BLaER1 treated with 17β-estradiol and CSF1 and Interleukin-3, amounts not matched to agents 10 nM and 100 nM (cell line): Measurements from ENCODE around the gene MIGA2.

Experiments
- H3K27ac ChIP-seq, 11 experiments: shearing (Covaris generic); formaldehyde crosslinking; 2 replicates each; pipeline ENCODE4 v1.8.1; 2022
- H3K27me3 ChIP-seq, 11 experiments: shearing (Covaris generic); formaldehyde crosslinking; 2 replicates each; pipeline ENCODE4 v1.8.1; 2022
- H3K36me3 ChIP-seq, 11 experiments: shearing (Covaris generic); formaldehyde crosslinking; 2 replicates each; pipeline ENCODE4 v1.8.1; 2022
- H3K4me1 ChIP-seq, 10 experiments: shearing (Covaris generic); formaldehyde crosslinking; 2 replicates each; pipeline ENCODE4 v1.8.1; 2022
- H3K4me2 ChIP-seq, 11 experiments: shearing (Covaris generic); formaldehyde crosslinking; 2 replicates each; pipeline ENCODE4 v1.8.1; 2022
- H3K4me3 ChIP-seq, 10 experiments: shearing (Covaris generic); formaldehyde crosslinking; 2 replicates each; pipeline ENCODE4 v1.8.1; 2022
- H3K9ac ChIP-seq, 11 experiments: shearing (Covaris generic); formaldehyde crosslinking; 2 replicates each; pipeline ENCODE4 v1.8.1; 2022
- H3K9me3 ChIP-seq, 11 experiments: shearing (Covaris generic); formaldehyde crosslinking; replicated peaks in 1 of 11; 2 replicates each; pipeline ENCODE4 v1.8.1; 2022
- H4K20me1 ChIP-seq, 11 experiments: shearing (Covaris generic); formaldehyde crosslinking; 2 replicates each; pipeline ENCODE4 v1.8.1; 2022
- Cebpa-rat ChIP-seq, 11 experiments: shearing (Covaris generic); IDR thresholded peaks; 2 replicates each; pipeline ENCODE4 v1.8.1; 2022

Gene MIGA2

DNA sequence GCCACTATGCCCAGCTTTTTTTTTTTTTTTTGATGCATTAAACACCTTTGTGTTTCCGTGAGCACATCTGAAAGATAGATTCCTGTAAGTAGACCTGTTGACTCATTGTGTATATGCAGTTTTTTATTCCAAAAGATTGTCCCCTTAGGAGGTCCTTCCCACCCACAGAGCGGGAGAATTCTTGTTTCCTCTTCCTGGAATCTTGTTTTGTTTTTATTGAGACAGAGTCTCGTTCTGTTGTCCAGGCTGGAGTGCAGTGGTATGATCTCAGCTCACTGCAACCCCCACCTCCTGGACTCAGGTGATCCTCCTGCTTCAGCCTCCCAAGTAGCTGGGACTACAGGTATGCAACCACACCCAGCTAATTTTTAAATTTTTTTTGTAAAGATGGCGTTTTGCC is 82.4 kb downstream of the MIGA2 start:
- H3K9me3 ChIP-seq = no peaks in the 10 kb centered on the region
- H3K27ac ChIP-seq = peak overlapping the region in 1 of 11 experiments; percentile 34; a peak in 2 of 22 replicates
- TF ChIP-seq Cebpa-rat (IDR thresholded peaks at IDR 0.05) = no peak
- peaks cover 7 to 82% (median 29%) of the 10 kb centered on the region in 11 experiments; a peak in 15 of 22 replicates for H4K20me1 ChIP-seq
- H3K4me3 ChIP-seq = no peak overlapping the region
- peak overlapping the region in 9 of 11 experiments; percentile 1 to 46 (median 21); a peak in 7 of 22 replicates for H3K4me2 ChIP-seq
- H3K36me3 ChIP-seq = peaks cover 32 to 72% (median 59%) of the 10 kb centered on the region in 11 experiments
- no peaks in the 10 kb centered on the region for H3K27me3 ChIP-seq
- no peak overlapping the region for H3K9ac ChIP-seq
- H3K4me1 ChIP-seq = peaks cover 23 to 45% (median 38%) of the 10 kb centered on the region in 10 experiments

DNA sequence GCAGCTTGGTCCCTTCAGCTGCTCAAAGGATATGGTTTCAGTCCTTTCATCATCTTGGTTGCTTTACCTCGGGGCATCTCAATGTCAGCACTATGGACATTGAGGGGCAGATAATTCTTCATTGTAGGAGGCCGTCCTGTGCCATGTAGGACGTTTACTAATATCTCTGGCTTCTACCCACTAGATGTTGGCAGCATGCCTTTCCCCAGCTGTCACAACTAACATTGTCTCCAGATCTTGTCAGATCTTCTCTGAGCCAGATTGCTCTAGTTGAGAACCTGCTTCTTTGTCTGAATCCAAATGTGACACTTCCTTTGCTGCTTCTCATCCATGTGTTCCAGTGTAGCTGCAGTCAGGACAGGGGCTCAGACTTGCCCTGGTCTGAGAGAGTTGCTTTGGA is 85.1 kb downstream of the MIGA2 start:
- Histone ChIP-seq H3K4me3 (no peak overlapping the region), H3K9ac (peak overlapping the region in 1 of 11 experiments; percentile 16; a peak in 1 of 22 replicates), H3K9me3 (no peaks in the 10 kb centered on the region), H3K27me3 (no peaks in the 10 kb centered on the region), H3K27ac (0 out of 22 replicates have a peak overlapping the region, but pooled peaks of 1 of the 11 experiments have one; percentile 22), H3K4me2 (no peak overlapping the region), H3K36me3 (peaks cover 52 to 95% (median 81%) of the 10 kb centered on the region in 11 experiments), H3K4me1 (peaks cover 21 to 45% (median 39%) of the 10 kb centered on the region in 10 experiments), H4K20me1 (peaks cover 3 to 61% (median 28%) of the 10 kb centered on the region in 11 experiments; a peak in 14 of 22 replicates)
- TF ChIP-seq Cebpa-rat (IDR thresholded peaks at IDR 0.05) = no peak
